Panc1 (cell line): Measurements from ENCODE around the gene IPO5.

Experiments used
- POLR2AphosphoS5 ChIP-seq: IDR thresholded peaks from 2 replicates; pipeline ENCODE4 v1.6.1; 2012; ENCODE audit warnings: mild to moderate bottlenecking, low read depth, low read length, moderate library complexity
- TF ChIP-seq, protein P1 (sequence below): fragments of 450-650 bp; IDR thresholded peaks from 2 replicates; pipeline ENCODE4 v1.5.1; 2017; ENCODE audit warnings: mild to moderate bottlenecking

DNA sequence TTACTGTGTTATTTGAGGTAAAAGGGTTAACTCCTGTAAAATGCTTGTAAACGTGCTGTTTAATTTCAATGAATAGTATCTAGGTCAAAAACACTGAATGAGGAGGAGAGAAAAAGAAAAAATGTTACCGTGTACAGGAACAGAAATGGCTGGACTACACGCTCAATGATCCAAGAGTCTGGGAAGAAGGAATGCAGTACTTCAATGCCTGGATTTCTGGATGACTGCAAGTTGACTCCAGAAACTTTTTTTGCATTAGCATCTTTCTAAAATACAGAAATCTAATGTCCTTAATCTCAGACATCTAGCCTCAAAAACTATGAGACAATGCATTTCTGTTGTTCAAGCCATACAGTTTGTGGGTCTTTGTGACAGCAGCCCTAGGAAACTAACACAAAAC is 17.4 kb upstream of the IPO5 start:
- TF ChIP-seq, protein P1, sequence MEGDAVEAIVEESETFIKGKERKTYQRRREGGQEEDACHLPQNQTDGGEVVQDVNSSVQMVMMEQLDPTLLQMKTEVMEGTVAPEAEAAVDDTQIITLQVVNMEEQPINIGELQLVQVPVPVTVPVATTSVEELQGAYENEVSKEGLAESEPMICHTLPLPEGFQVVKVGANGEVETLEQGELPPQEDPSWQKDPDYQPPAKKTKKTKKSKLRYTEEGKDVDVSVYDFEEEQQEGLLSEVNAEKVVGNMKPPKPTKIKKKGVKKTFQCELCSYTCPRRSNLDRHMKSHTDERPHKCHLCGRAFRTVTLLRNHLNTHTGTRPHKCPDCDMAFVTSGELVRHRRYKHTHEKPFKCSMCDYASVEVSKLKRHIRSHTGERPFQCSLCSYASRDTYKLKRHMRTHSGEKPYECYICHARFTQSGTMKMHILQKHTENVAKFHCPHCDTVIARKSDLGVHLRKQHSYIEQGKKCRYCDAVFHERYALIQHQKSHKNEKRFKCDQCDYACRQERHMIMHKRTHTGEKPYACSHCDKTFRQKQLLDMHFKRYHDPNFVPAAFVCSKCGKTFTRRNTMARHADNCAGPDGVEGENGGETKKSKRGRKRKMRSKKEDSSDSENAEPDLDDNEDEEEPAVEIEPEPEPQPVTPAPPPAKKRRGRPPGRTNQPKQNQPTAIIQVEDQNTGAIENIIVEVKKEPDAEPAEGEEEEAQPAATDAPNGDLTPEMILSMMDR, result no peak
- no peak for TF ChIP-seq POLR2AphosphoS5
